Neural progenitor cell (in vitro differentiated cells): ENCODE results near the gene ETFDH. TPM values are rescaled to one million over a fixed set of nuclear protein-coding genes. Genes with fewer than 3 reads are reported as not detected.
"Not testable (repeated sequence)": the region's sequence is repeated elsewhere in the genome, so short reads cannot be mapped to it uniquely, and the experiment has no call there.

Experiments used
- DNase-seq: peaks from one replicate; pipeline ENCODE4 v3.0.0-alpha.2; 2016; ENCODE audit warnings: low spot score
- H2AFZ ChIP-seq: fragments of 200-600 bp; sonication (generic); replicated peaks from 2 replicates; pipeline ENCODE4 v1.6.1; 2016; ENCODE audit warnings: antibody characterized with exemption
- H3F3A ChIP-seq: fragments of 200-600 bp; sonication (generic); 2 replicates; pipeline ENCODE4 v1.6.1; 2016; ENCODE audit warnings: antibody characterized with exemption, low read depth
- H3K27ac ChIP-seq: fragments of 200-600 bp; sonication (generic); 2 replicates; pipeline ENCODE4 v1.5.1; 2016; ENCODE audit warnings: mild to moderate bottlenecking
- H3K27me3 ChIP-seq: fragments of 200-600 bp; sonication (generic); 2 replicates; pipeline ENCODE4 v1.6.1; 2016; ENCODE audit warnings: mild to moderate bottlenecking, moderate library complexity
- H3K36me3 ChIP-seq: fragments of 200-600 bp; sonication (generic); 2 replicates; pipeline ENCODE4 v1.5.1; 2016
- H3K4me1 ChIP-seq: fragments of 200-600 bp; sonication (generic); 2 replicates; pipeline ENCODE4 v1.6.1; 2016; ENCODE audit warnings: mixed run types
- H3K4me2 ChIP-seq: fragments of 200-600 bp; sonication (generic); 2 replicates; pipeline ENCODE4 v1.6.1; 2016
- H3K4me3 ChIP-seq: fragments of 200-600 bp; sonication (generic); 2 replicates; pipeline ENCODE4 v1.5.1; 2016
- H3K79me2 ChIP-seq: fragments of 200-600 bp; sonication (generic); 2 replicates; pipeline ENCODE4 v1.6.1; 2016; ENCODE audit warnings: low read depth
- H3K9ac ChIP-seq: fragments of 200-600 bp; sonication (generic); 2 replicates; pipeline ENCODE4 v1.6.1; 2016
- H3K9me3 ChIP-seq: fragments of 200-600 bp; sonication (generic); 2 replicates; pipeline ENCODE4 v1.5.1; 2016; ENCODE audit warnings: low read depth
- H4K20me1 ChIP-seq: fragments of 200-600 bp; sonication (generic); 2 replicates; pipeline ENCODE4 v1.6.1; 2016; ENCODE audit warnings: low read depth
- H3K27ac Mint-ChIP-seq: 3 replicates; pipeline ENCODE4 v1.8.0; 2021; ENCODE audit warnings: mixed read lengths
- H3K27me3 Mint-ChIP-seq: 2 replicates; pipeline ENCODE4 v1.8.0; 2022; ENCODE audit warnings: low read depth, mild to moderate bottlenecking, inconsistent platforms, moderate library complexity, mixed read lengths; ENCODE audit not compliant: insufficient read depth
- H3K36me3 Mint-ChIP-seq: 3 replicates; pipeline ENCODE4 v1.8.0; 2021; ENCODE audit warnings: mixed read lengths
- H3K4me1 Mint-ChIP-seq: 3 replicates; pipeline ENCODE4 v1.8.0; 2021; ENCODE audit warnings: mixed read lengths
- H3K4me3 Mint-ChIP-seq: 3 replicates; pipeline ENCODE4 v1.8.0; 2021; ENCODE audit warnings: mild to moderate bottlenecking, moderate library complexity, mixed read lengths
- H3K9me3 Mint-ChIP-seq: 3 replicates; pipeline ENCODE4 v1.8.0; 2020; ENCODE audit warnings: mixed read lengths
- CTCF ChIP-seq: fragments of 200-600 bp; sonication (generic); IDR thresholded peaks from 2 replicates; pipeline ENCODE4 v1.5.1; 2017; ENCODE audit warnings: antibody characterized with exemption, mild to moderate bottlenecking
- EZH2 ChIP-seq: fragments of 200-600 bp; sonication (generic); IDR thresholded peaks from 2 replicates; pipeline ENCODE4 v1.6.1; 2017; ENCODE audit warnings: antibody characterized with exemption, mild to moderate bottlenecking, moderate library complexity
- EZH2phosphoT487 ChIP-seq: fragments of 200-600 bp; sonication (generic); IDR thresholded peaks from 2 replicates; pipeline ENCODE4 v1.6.1; 2017; ENCODE audit warnings: antibody characterized with exemption
- total RNA-seq: library from RNA; depleted of rRNA; stranded (reverse); fragments of >200 nt; gene quantifications from 2 replicates; pipeline ENCODE4 v1.2.3, GENCODE V29; 2015; ENCODE audit warnings: low replicate concordance

Gene ETFDH
- total RNA-seq, 1 donor from 2014 or later, result 16.8 TPM

DNA sequence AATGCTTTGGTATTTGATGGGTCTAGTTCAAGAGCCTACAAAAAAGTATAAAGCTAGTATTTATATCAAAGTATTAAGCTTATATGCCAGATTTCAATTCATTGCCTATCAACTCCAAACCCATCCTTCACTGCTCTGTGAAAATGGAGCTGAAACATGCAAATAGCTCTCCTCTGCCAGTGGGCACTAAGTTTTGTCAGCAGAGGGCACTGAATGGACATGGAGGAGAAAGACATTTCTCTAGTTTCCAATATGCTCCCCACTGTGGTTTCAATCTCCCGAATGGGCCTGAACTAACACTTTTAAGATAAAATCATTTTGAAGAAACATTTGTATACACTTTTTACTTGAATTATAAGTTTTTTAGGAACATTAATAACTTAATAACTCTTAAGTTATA is 38.7 kb downstream of the ETFDH start:
- no peaks in the 10 kb centered on the region for H3K79me2 ChIP-seq
- no peaks in the 10 kb centered on the region for H3K27me3 Mint-ChIP-seq
- peaks cover 51% of the 10 kb centered on the region for H3K36me3 Mint-ChIP-seq
- no peaks in the 10 kb centered on the region for H4K20me1 ChIP-seq
- H3K27ac ChIP-seq, result no peak overlapping the region
- H2AFZ ChIP-seq, result no peak overlapping the region
- H3K27ac Mint-ChIP-seq, result no peak overlapping the region
- H3K9me3 ChIP-seq, result no peaks in the 10 kb centered on the region
- H3K4me2 ChIP-seq, result no peak overlapping the region
- H3K9ac ChIP-seq, result no peak overlapping the region
- H3K4me1 Mint-ChIP-seq, result no peaks in the 10 kb centered on the region
- no peak for DNase-seq
- no peaks in the 10 kb centered on the region for H3K4me1 ChIP-seq
- H3K27me3 ChIP-seq, result no peaks in the 10 kb centered on the region
- no peaks in the 10 kb centered on the region for H3K9me3 Mint-ChIP-seq
- H3F3A ChIP-seq, result no peaks in the 10 kb centered on the region
- H3K4me3 Mint-ChIP-seq, result no peak overlapping the region
- H3K36me3 ChIP-seq, result peaks cover 26% of the 10 kb centered on the region
- H3K4me3 ChIP-seq, result no peak overlapping the region
- TF ChIP-seq CTCF, result peak; percentile 16
- TF ChIP-seq EZH2phosphoT487, result no peak
- no peak for TF ChIP-seq EZH2

DNA sequence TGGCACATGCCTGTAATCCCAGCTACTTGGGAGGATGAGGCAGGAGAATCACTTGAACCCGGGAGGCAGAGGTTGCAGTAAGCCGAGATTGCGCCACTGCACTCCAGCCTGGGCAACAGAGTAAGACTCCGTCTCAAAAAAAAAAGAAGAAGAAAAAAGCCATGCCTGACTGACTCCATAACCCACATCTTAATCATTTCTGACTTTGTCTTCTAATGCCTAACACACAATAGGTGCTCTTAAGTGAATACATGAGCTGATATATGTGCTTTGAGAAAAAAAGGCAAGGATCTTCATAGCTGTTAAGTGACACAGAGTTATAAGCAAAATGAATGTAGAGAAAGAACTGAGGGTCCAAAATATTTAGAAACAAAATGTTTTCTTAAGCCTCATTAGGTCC is 40.5 kb downstream of the ETFDH start:
- not testable (repeated sequence) for H3K27ac Mint-ChIP-seq, H3K9ac ChIP-seq, H3K4me3 Mint-ChIP-seq

GRCh38 chr4:158714937-158715336 is 42.8 kb downstream of the ETFDH start:
- no peak overlapping the region for H2AFZ ChIP-seq
- Mint-ChIP-seq H3K27me3 (no peaks in the 10 kb centered on the region), H3K27ac (no peak overlapping the region), H3K4me3 (no peak overlapping the region), H3K36me3 (peaks cover 52% of the 10 kb centered on the region), H3K9me3 (no peaks in the 10 kb centered on the region), H3K4me1 (no peaks in the 10 kb centered on the region)
- H3K36me3 ChIP-seq, result peaks cover 26% of the 10 kb centered on the region
- H3K27ac ChIP-seq, result no peak overlapping the region
- H3K4me3 ChIP-seq, result no peak overlapping the region
- no peaks in the 10 kb centered on the region for H3K27me3 ChIP-seq
- H3K79me2 ChIP-seq, result peaks cover 1% of the 10 kb centered on the region
- H3K4me1 ChIP-seq, result no peaks in the 10 kb centered on the region
- H3K9me3 ChIP-seq, result no peaks in the 10 kb centered on the region
- no peaks in the 10 kb centered on the region for H4K20me1 ChIP-seq
- TF ChIP-seq EZH2 (no peak), CTCF (no peak), EZH2phosphoT487 (no peak)
- H3K4me2 ChIP-seq, result no peak overlapping the region
- DNase-seq, result no peak
- no peaks in the 10 kb centered on the region for H3F3A ChIP-seq
- H3K9ac ChIP-seq, result no peak overlapping the region

More for the DNA sequence above, 40.5 kb downstream of the ETFDH start:
- H3K4me2 ChIP-seq, H3K27me3 ChIP-seq, H2AFZ ChIP-seq, H3K4me1 Mint-ChIP-seq, DNase-seq, H3K4me3 ChIP-seq, H3K27ac ChIP-seq, H4K20me1 ChIP-seq, H3F3A ChIP-seq, H3K9me3 Mint-ChIP-seq, H3K79me2 ChIP-seq, H3K9me3 ChIP-seq, H3K4me1 ChIP-seq, H3K27me3 Mint-ChIP-seq: not testable (repeated sequence)
- peaks cover 29% of the 10 kb centered on the region for H3K36me3 ChIP-seq
- H3K36me3 Mint-ChIP-seq, result peaks cover 52% of the 10 kb centered on the region

DNA sequence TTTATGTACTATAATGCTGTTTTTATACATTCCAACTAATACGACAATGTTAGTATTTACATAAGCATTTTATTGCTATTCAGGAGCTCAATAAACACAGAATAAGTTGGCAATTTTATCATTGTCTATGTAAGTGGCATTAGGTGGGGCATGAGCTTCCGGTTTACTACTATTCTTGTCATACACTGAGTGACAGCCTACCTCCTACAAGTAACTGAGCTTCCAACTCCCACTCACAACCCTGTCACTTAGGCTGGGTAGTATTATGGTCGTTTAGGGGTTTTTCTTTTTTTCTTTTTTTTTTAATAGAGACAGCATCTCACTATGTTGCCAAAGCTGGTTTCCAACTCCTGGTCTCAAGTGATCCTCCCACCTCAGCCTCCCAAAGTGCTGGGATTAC is 43.7 kb downstream of the ETFDH start:
- no peak for TF ChIP-seq EZH2
- no peak for TF ChIP-seq CTCF
- TF ChIP-seq EZH2phosphoT487, result no peak
- Histone ChIP-seq H3K4me3 (no peak overlapping the region), H3K4me2 (no peak overlapping the region), H3K4me1 (no peaks in the 10 kb centered on the region), H3K27me3 (no peaks in the 10 kb centered on the region), H3K27ac (no peak overlapping the region), H2AFZ (no peak overlapping the region), H4K20me1 (no peaks in the 10 kb centered on the region), H3K9ac (no peak overlapping the region), H3K79me2 (peaks cover 6% of the 10 kb centered on the region), H3K9me3 (no peaks in the 10 kb centered on the region), H3F3A (no peaks in the 10 kb centered on the region), H3K36me3 (peaks cover 20% of the 10 kb centered on the region)
- no peak for DNase-seq
- no peak overlapping the region for H3K27ac Mint-ChIP-seq
- H3K9me3 Mint-ChIP-seq, result no peaks in the 10 kb centered on the region
- no peak overlapping the region for H3K4me3 Mint-ChIP-seq
- no peaks in the 10 kb centered on the region for H3K27me3 Mint-ChIP-seq
- no peaks in the 10 kb centered on the region for H3K4me1 Mint-ChIP-seq
- H3K36me3 Mint-ChIP-seq, result peaks cover 45% of the 10 kb centered on the region
